H1 (cell line): ENCODE results near the gene MXRA7. TPM values are rescaled to one million over a fixed set of nuclear protein-coding genes. Genes with fewer than 3 reads are reported as not detected.

Experiments used
- BRCA1 ChIP-seq: IDR thresholded peaks from 2 replicates; pipeline ENCODE4 v1.6.1; 2012; ENCODE audit warnings: low read depth, low read length, improper control_type of control experiment
- CEBPB ChIP-seq: IDR thresholded peaks from 2 replicates; pipeline ENCODE4 v1.6.1; 2012; ENCODE audit warnings: low read depth, low read length
- CHD7 ChIP-seq: fragments of 300-600 bp; sonication (generic); IDR thresholded peaks from 2 replicates; pipeline ENCODE4 v1.7.1; 2012; ENCODE audit warnings: low read length, moderate library complexity, mild to moderate bottlenecking, inconsistent platforms; ENCODE audit not compliant: insufficient replicate concordance
- EGR1 ChIP-seq: IDR thresholded peaks from 2 replicates; pipeline ENCODE4 v1.6.1; 2011; ENCODE audit warnings: low read depth, low read length, borderline replicate concordance
- EZH2 ChIP-seq: fragments of 200-600 bp; sonication (generic); IDR thresholded peaks from 2 replicates; pipeline ENCODE4 v1.7.1; 2012; ENCODE audit warnings: low read depth, mild to moderate bottlenecking, moderate library complexity, low read length, inconsistent platforms; ENCODE audit not compliant: severe bottlenecking
- GABPA ChIP-seq: IDR thresholded peaks from 2 replicates; pipeline ENCODE4 v1.6.1; 2011; ENCODE audit warnings: mild to moderate bottlenecking, low read length, moderate library complexity, borderline replicate concordance; ENCODE audit not compliant: insufficient read depth
- HDAC6 ChIP-seq: IDR thresholded peaks from one replicate; pipeline ENCODE4 v1.7.1; 2012; ENCODE audit warnings: low read depth, mild to moderate bottlenecking, inconsistent platforms, low read length, moderate library complexity
- NRF1 ChIP-seq: IDR thresholded peaks from 2 replicates; pipeline ENCODE4 v1.6.1; 2011; ENCODE audit warnings: mild to moderate bottlenecking, low read depth, low read length, improper control_type of control experiment
- POLR2AphosphoS5 ChIP-seq: IDR thresholded peaks from 2 replicates; pipeline ENCODE4 v1.6.1; 2011; ENCODE audit warnings: low read depth, low read length
- SIRT6 ChIP-seq: IDR thresholded peaks from one replicate; pipeline ENCODE4 v1.7.1; 2012; ENCODE audit warnings: low read length, inconsistent platforms
- polyA plus RNA-seq, 7 experiments: library from polyadenylated mRNA; depleted of rRNA in 3 of 7; stranded (reverse) in 5 of 7; unstranded in 2 of 7; fragments of >200 nt in 5 of 7; fragments of 200-250 nt in 2 of 7; gene quantifications; 1 replicate in 5 of 7; 2 replicates in 1 of 7; 4 replicates in 1 of 7; pipeline versions ENCODE4 v1.2.1 to v1.2.3, GENCODE V29; 2011 to 2013; ENCODE audit warnings: missing spikeins in 2 of 7, mixed read lengths in 2 of 7
- total RNA-seq: library from RNA; stranded (reverse); fragmentation: NEBNext Ultra II Directional; extraction: Animal tissue kit (Norgen Biotek cat#: 25700); gene quantifications from 2 replicates; pipeline ENCODE4 v1.2.1, GENCODE V29; 2021

The MXRA7 gene
- total and polyA plus RNA-seq, 2 of the 8 experiments (the other 6 are each of a cell fraction or from before 2014, with no cell fraction given) = 17.8 to 26.6 TPM

- no peak for TF ChIP-seq CHD7
- no peak for TF ChIP-seq GABPA
- TF ChIP-seq EGR1 = no peak
- no peak for TF ChIP-seq HDAC6
- no peak for TF ChIP-seq BRCA1
- TF ChIP-seq POLR2AphosphoS5 = no peak
- no peak for TF ChIP-seq NRF1
- no peak for TF ChIP-seq SIRT6
- no peak for TF ChIP-seq CEBPB
- TF ChIP-seq EZH2 = no peak
These were observed 13.0 kb upstream of the MXRA7 start (continued) for GRCh38 chr17:76723812-76724211.
